K562 (cell line): ENCODE data around the gene ZNRF1. TPM values are rescaled to one million over a fixed set of nuclear protein-coding genes. Genes with fewer than 3 reads are reported as not detected.

Experiments
- BRD4 ChIP-seq: fragments of 200-600 bp; sonication (generic); IDR thresholded peaks from 2 replicates; pipeline ENCODE4 v1.6.1; 2017; ENCODE audit warnings: inconsistent platforms
- ESRRB ChIP-seq: fragments of 250-450 bp; sonication (Bioruptor Pico); IDR thresholded peaks from 2 replicates; pipeline ENCODE4 v1.5.0; 2020; ENCODE audit warnings: mild to moderate bottlenecking, moderate library complexity, borderline replicate concordance
- GTF2E2 ChIP-seq: fragments of 200-800 bp; sonication (Bioruptor generic); IDR thresholded peaks from 2 replicates; pipeline ENCODE4 v1.6.1; 2016; ENCODE audit warnings: missing genetic modification characterization, missing compliant biosample characterization
- HDAC6 ChIP-seq: IDR thresholded peaks from 2 replicates; pipeline ENCODE4 v1.6.1; 2012; ENCODE audit warnings: low read depth, mild to moderate bottlenecking, control low read depth, inconsistent platforms, low read length, moderate library complexity
- HNRNPH1 ChIP-seq: fragments of 200-400 bp; formaldehyde crosslinking; optimal IDR thresholded peaks from 2 replicates; pipeline ENCODE3; 2017; ENCODE audit warnings: low read depth, mild to moderate bottlenecking, low read length, moderate library complexity
- HNRNPK ChIP-seq: fragments of 200-400 bp; formaldehyde crosslinking; IDR thresholded peaks from one replicate; pipeline ENCODE4 v1.6.1; 2018; ENCODE audit warnings: mild to moderate bottlenecking, low read depth, low read length; ENCODE audit not compliant: poor library complexity, severe bottlenecking
- KAT2B ChIP-seq: IDR thresholded peaks from one replicate; pipeline ENCODE4 v1.6.1; 2012; ENCODE audit warnings: low read depth, mild to moderate bottlenecking, control low read depth, inconsistent platforms, low read length, moderate library complexity
- MXI1 ChIP-seq: IDR thresholded peaks from 2 replicates; pipeline ENCODE4 v1.6.1; 2011; ENCODE audit warnings: low read depth, mild to moderate bottlenecking, improper control_type of control experiment, low read length
- NFE2 ChIP-seq: IDR thresholded peaks from 2 replicates; pipeline ENCODE4 v1.6.1; 2014; ENCODE audit warnings: antibody characterized with exemption, low read depth
- RAD21 ChIP-seq, 2 experiments: fragments of 250-450 bp in 1 of 2; fragments of 450-650 bp in 1 of 2; sonication (Bioruptor Pico) in 1 of 2; formaldehyde crosslinking in 1 of 2; IDR thresholded peaks in 1 of 2; conservative IDR thresholded peaks in 1 of 2; 2 replicates each; pipeline versions ENCODE4 v1.4.0 to v1.8.0; 2020 to 2022; ENCODE audit warnings: mild to moderate bottlenecking in 2 of 2, moderate library complexity in 1 of 2
- SIN3B ChIP-seq: fragments of 450-650 bp; IDR thresholded peaks from 2 replicates; pipeline ENCODE4 v1.6.1; 2017; ENCODE audit warnings: low read depth, mild to moderate bottlenecking, moderate library complexity
- SREBF2 ChIP-seq: sonication (generic); formaldehyde crosslinking; IDR thresholded peaks from 2 replicates; pipeline ENCODE4 v1.4.0; 2020; ENCODE audit warnings: mild to moderate bottlenecking, missing genetic modification reagents
- THRAP3 ChIP-seq: fragments of 450-650 bp; IDR thresholded peaks from 2 replicates; pipeline ENCODE4 v1.6.1; 2016; ENCODE audit warnings: mild to moderate bottlenecking, inconsistent platforms, borderline replicate concordance
- ZBTB8A ChIP-seq: fragments of 450-650 bp; IDR thresholded peaks from 2 replicates; pipeline ENCODE4 v1.6.1; 2018; ENCODE audit warnings: mild to moderate bottlenecking, moderate library complexity; ENCODE audit not compliant: partially characterized antibody
- ZNF146 ChIP-seq: IDR thresholded peaks from one replicate; pipeline ENCODE4 v1.6.1; 2018; ENCODE audit warnings: missing compliant biosample characterization; ENCODE audit not compliant: unreplicated experiment
- ZNF23 ChIP-seq: fragments of 250-450 bp; sonication (Bioruptor Pico); IDR thresholded peaks from 2 replicates; pipeline ENCODE4 v1.4.0; 2020; ENCODE audit warnings: mild to moderate bottlenecking
- ZNF354B ChIP-seq: fragments of 250-450 bp; sonication (Bioruptor Pico); IDR thresholded peaks from 2 replicates; pipeline ENCODE4 v1.4.0; 2020
- ZNF584 ChIP-seq: fragments of 200-800 bp; sonication (Bioruptor generic); IDR thresholded peaks from 2 replicates; pipeline ENCODE4 v1.6.1; 2016; ENCODE audit warnings: low read depth, mild to moderate bottlenecking, missing genetic modification characterization, missing compliant biosample characterization
- polyA plus RNA-seq, 8 experiments: library from polyadenylated mRNA; depleted of rRNA in 4 of 8; stranded (reverse) in 5 of 8; unstranded in 3 of 8; fragments of >200 nt; fragmentation: Nextera tagmentation in 2 of 8; fragmentation: Illumina TruSeq in 1 of 8; extraction: Ambion mirVana in 2 of 8; extraction: Trizol in 1 of 8; gene quantifications; 2 replicates each; pipeline versions ENCODE4 v1.2.1 to v1.2.3, GENCODE V29; 2011 to 2014; ENCODE audit warnings: inconsistent platforms in 1 of 8, missing spikeins in 1 of 8
- total RNA-seq, 7 experiments: library from RNA; depleted of rRNA in 6 of 7; stranded (reverse); fragments of >200 nt in 6 of 7; fragmentation: Illumina TruSeq in 2 of 7; extraction: Trizol in 2 of 7; gene quantifications; 2 replicates each; pipeline versions ENCODE4 v1.2.1 to v1.2.3, GENCODE V29; 2011 to 2021; ENCODE audit warnings: low replicate concordance in 1 of 7
- TF ChIP-seq, protein P1 (sequence below): fragments of 250-450 bp; sonication (Bioruptor Pico); IDR thresholded peaks from 2 replicates; pipeline ENCODE4 v1.4.0; 2020; ENCODE audit warnings: mild to moderate bottlenecking
- TF ChIP-seq, protein P2 (sequence below): fragments of 250-450 bp; sonication (Bioruptor Pico); IDR thresholded peaks from 2 replicates; pipeline ENCODE4 v1.4.0; 2020

The ZNRF1 gene
- total and polyA plus RNA-seq, 9 of the 15 experiments (the other 6 are each of a cell fraction or from before 2014, with no cell fraction given), result 9.5 to 37.7 (median 20.0) TPM

- TF ChIP-seq HDAC6, result no peak
- no peak for TF ChIP-seq SIN3B
- TF ChIP-seq ESRRB, result no peak
- no peak for TF ChIP-seq ZNF584 (CRISPR knock-in tag)
- TF ChIP-seq RAD21 (CRISPR knock-in tag; conservative IDR thresholded peaks at IDR 0.05 in 1 of 2, IDR thresholded peaks at IDR 0.05 in 1 of 2), result peak; percentile 36 to 52; a peak in 3 of 4 replicates
- TF ChIP-seq BRD4, result no peak
- TF ChIP-seq ZNF146, result no peak
- no peak for TF ChIP-seq MXI1
- peak; percentile 5; the same call in 1 of the 2 replicates for TF ChIP-seq NFE2
- TF ChIP-seq, protein P1, sequence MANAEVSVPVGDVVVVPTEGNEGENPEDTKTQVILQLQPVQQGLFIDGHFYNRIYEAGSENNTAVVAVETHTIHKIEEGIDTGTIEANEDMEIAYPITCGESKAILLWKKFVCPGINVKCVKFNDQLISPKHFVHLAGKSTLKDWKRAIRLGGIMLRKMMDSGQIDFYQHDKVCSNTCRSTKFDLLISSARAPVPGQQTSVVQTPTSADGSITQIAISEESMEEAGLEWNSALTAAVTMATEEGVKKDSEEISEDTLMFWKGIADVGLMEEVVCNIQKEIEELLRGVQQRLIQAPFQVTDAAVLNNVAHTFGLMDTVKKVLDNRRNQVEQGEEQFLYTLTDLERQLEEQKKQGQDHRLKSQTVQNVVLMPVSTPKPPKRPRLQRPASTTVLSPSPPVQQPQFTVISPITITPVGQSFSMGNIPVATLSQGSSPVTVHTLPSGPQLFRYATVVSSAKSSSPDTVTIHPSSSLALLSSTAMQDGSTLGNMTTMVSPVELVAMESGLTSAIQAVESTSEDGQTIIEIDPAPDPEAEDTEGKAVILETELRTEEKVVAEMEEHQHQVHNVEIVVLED (CRISPR knock-in tag), result no peak
- no peak for TF ChIP-seq GTF2E2
- TF ChIP-seq HNRNPK, result no peak
- no peak for TF ChIP-seq HNRNPH1
- TF ChIP-seq ZNF23 (CRISPR knock-in tag), result no peak
- TF ChIP-seq KAT2B, result no peak
- TF ChIP-seq, protein P2, sequence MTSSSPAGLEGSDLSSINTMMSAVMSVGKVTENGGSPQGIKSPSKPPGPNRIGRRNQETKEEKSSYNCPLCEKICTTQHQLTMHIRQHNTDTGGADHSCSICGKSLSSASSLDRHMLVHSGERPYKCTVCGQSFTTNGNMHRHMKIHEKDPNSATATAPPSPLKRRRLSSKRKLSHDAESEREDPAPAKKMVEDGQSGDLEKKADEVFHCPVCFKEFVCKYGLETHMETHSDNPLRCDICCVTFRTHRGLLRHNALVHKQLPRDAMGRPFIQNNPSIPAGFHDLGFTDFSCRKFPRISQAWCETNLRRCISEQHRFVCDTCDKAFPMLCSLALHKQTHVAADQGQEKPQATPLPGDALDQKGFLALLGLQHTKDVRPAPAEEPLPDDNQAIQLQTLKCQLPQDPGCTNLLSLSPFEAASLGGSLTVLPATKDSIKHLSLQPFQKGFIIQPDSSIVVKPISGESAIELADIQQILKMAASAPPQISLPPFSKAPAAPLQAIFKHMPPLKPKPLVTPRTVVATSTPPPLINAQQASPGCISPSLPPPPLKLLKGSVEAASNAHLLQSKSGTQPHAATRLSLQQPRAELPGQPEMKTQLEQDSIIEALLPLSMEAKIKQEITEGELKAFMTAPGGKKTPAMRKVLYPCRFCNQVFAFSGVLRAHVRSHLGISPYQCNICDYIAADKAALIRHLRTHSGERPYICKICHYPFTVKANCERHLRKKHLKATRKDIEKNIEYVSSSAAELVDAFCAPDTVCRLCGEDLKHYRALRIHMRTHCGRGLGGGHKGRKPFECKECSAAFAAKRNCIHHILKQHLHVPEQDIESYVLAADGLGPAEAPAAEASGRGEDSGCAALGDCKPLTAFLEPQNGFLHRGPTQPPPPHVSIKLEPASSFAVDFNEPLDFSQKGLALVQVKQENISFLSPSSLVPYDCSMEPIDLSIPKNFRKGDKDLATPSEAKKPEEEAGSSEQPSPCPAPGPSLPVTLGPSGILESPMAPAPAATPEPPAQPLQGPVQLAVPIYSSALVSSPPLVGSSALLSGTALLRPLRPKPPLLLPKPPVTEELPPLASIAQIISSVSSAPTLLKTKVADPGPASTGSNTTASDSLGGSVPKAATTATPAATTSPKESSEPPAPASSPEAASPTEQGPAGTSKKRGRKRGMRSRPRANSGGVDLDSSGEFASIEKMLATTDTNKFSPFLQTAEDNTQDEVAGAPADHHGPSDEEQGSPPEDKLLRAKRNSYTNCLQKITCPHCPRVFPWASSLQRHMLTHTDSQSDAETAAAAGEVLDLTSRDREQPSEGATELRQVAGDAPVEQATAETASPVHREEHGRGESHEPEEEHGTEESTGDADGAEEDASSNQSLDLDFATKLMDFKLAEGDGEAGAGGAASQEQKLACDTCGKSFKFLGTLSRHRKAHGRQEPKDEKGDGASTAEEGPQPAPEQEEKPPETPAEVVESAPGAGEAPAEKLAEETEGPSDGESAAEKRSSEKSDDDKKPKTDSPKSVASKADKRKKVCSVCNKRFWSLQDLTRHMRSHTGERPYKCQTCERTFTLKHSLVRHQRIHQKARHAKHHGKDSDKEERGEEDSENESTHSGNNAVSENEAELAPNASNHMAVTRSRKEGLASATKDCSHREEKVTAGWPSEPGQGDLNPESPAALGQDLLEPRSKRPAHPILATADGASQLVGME (CRISPR knock-in tag), result peak; percentile 68; the same call in 1 of the 2 replicates
- no peak for TF ChIP-seq ZNF354B (CRISPR knock-in tag)
- TF ChIP-seq SREBF2, result no peak
- TF ChIP-seq ZBTB8A, result no peak
- no peak for TF ChIP-seq THRAP3
Observed at GRCh38 chr16:75074920-75075687, 76.3 kb downstream of the ZNRF1 start (continued).
